AG09309 (cell line): ENCODE measurements around the gene HRH2.

Experiments
- DNase-seq: peaks from one replicate; pipeline ENCODE4 v3.0.0-alpha.2; 2010; ENCODE audit warnings: low read depth
- H3K4me3 ChIP-seq: 2 replicates; pipeline ENCODE4 v1.5.1; 2011; ENCODE audit warnings: mild to moderate bottlenecking, low read depth, low read length, moderate library complexity; ENCODE audit not compliant: control insufficient read depth
- CTCF ChIP-seq: IDR thresholded peaks from 2 replicates; pipeline ENCODE4 v1.5.1; 2011; ENCODE audit warnings: mild to moderate bottlenecking, low read depth, low read length, inconsistent platforms; ENCODE audit not compliant: insufficient read depth, control insufficient read depth; ENCODE audit errors: missing control alignments

Gene HRH2

GRCh38 chr5:175687231-175687701 lies 29.4 kb downstream of the HRH2 start:
- no peak for TF ChIP-seq CTCF
- no peak for DNase-seq
- H3K4me3 ChIP-seq, result no peak overlapping the region

GRCh38 chr5:175688352-175689146 lies 30.7 kb downstream of the HRH2 start:
- no peak for DNase-seq
- no peak for TF ChIP-seq CTCF

GRCh38 chr5:175689147-175689991 lies 31.5 kb downstream of the HRH2 start:
- TF ChIP-seq CTCF, result no peak
- peak; percentile 95 for DNase-seq
- no peak overlapping the region for H3K4me3 ChIP-seq

More at GRCh38 chr5:175688352-175689146, 30.7 kb downstream of the HRH2 start:
- H3K4me3 ChIP-seq, result no peak overlapping the region

GRCh38 chr5:175690025-175690424 lies 32.2 kb downstream of the HRH2 start:
- TF ChIP-seq CTCF, result no peak
- DNase-seq, result no peak
- no peak overlapping the region for H3K4me3 ChIP-seq

- H3K4me3 ChIP-seq, result no peak overlapping the region
- DNase-seq, result no peak
- TF ChIP-seq CTCF, result no peak
These were observed 32.7 kb downstream of the HRH2 start for GRCh38 chr5:175690586-175690985.

- no peak for TF ChIP-seq CTCF
- H3K4me3 ChIP-seq, result no peak overlapping the region
- DNase-seq, result no peak
These were observed 33.9 kb downstream of the HRH2 start for GRCh38 chr5:175691761-175692160.
